ENCODE measurements around the gene CBFA2T3. TPM values are rescaled to one million over a fixed set of nuclear protein-coding genes. Genes with fewer than 3 reads are reported as not detected.

CBFA2T3 gene
- total RNA-seq, 1 experiment from 2014 or later, result 2.9 TPM

DNA sequence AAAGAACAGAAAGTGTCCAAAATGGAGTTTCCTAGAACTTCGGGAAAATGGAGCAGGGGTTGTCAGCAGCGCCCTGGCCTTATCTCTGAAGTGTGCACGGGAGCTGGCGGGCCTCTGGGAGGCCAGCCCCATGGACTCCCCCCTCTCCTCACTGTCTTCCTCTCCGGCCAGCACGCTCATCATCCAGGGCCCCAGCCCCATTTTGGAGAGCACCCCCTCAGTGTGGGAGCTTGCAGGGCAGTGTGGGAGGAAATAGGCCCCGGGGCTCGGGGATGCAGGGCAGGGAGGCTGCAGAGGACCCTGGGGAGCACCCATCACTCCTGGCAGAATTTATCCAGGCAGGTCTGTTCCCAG is 105.7 kb downstream of the CBFA2T3 start:
- H3K56ac ChIP-seq (ENCODE audit: insufficient read length, low read depth, low read length), result no peak overlapping the region
- peaks cover 5% of the 10 kb centered on the region for H3K27me3 Mint-ChIP-seq (ENCODE audit: low read depth)
- WGBS (ENCODE audit: extremely low coverage, insufficient read length, low lambda C conversion rate), result no CpG with 5 or more reads among the region's 8 CpGs

More for the DNA sequence above, 105.7 kb downstream of the CBFA2T3 start:
- Histone ChIP-seq H3K18ac (ENCODE audit: insufficient read length, low read depth, low read length) (no peak overlapping the region), H3K4ac (ENCODE audit: low read depth, low read length) (no peak overlapping the region), H2BK12ac (ENCODE audit: insufficient read length, low read depth, low read length) (no peak overlapping the region), H3K27ac (ENCODE audit: insufficient read length, low read depth, low read length) (no peak overlapping the region), H3K79me2 (ENCODE audit: insufficient read depth, low read length) (no peaks in the 10 kb centered on the region), H3K23me2 (ENCODE audit: insufficient read length, low read depth, low read length, poor library complexity, severe bottlenecking) (no peaks in the 10 kb centered on the region), H2AK5ac (ENCODE audit: insufficient read length, low read length) (no peak overlapping the region), H3K4me2 (ENCODE audit: insufficient read depth, insufficient read length, low read length) (no peak overlapping the region), H3K9me3 (ENCODE audit: control insufficient read depth, low read depth, low read length) (no peaks in the 10 kb centered on the region), H3K14ac (ENCODE audit: insufficient read depth, low read length) (no peak overlapping the region), H3K79me1 (ENCODE audit: insufficient read depth, low read depth, low read length, poor library complexity, severe bottlenecking) (no peaks in the 10 kb centered on the region), H3K9ac (ENCODE audit: extremely low read depth, insufficient read length, low read length) (no peak overlapping the region), H2BK120ac (ENCODE audit: low read depth, low read length, poor library complexity, severe bottlenecking) (no peak overlapping the region), H2AFZ (ENCODE audit: low read length) (no peak overlapping the region), H4K5ac (ENCODE audit: insufficient read length, low read depth, low read length) (no peak overlapping the region), H3K4me1 (ENCODE audit: insufficient read depth, low read length) (no peaks in the 10 kb centered on the region), H2BK5ac (ENCODE audit: insufficient read length, low read length) (no peak overlapping the region), H3T11ph (ENCODE audit: low read length) (no peak overlapping the region), H2BK15ac (ENCODE audit: low read depth, low read length) (no peak overlapping the region), H4K91ac (ENCODE audit: insufficient read length, low read depth, low read length) (no peak overlapping the region), H3K23ac (ENCODE audit: insufficient read length, low read depth, low read length) (no peak overlapping the region), H3K27me3 (ENCODE audit: insufficient read depth, low read length) (no peaks in the 10 kb centered on the region), H2BK20ac (ENCODE audit: low read depth, low read length, poor library complexity, severe bottlenecking) (no peak overlapping the region), H4K20me1 (ENCODE audit: control insufficient read depth, insufficient read depth, insufficient read length) (no peaks in the 10 kb centered on the region), H4K8ac (replicated peaks; ENCODE audit: insufficient read length, low read depth, low read length) (no peak overlapping the region)
- no peak overlapping the region for H3K4me3 Mint-ChIP-seq
- no peak overlapping the region for H3K27ac Mint-ChIP-seq
- no peak for DNase-seq
- no peaks in the 10 kb centered on the region for H3K36me3 Mint-ChIP-seq (ENCODE audit: insufficient read depth in 1 of 3, low read depth in 3 of 3)
- TF ChIP-seq, protein P1, sequence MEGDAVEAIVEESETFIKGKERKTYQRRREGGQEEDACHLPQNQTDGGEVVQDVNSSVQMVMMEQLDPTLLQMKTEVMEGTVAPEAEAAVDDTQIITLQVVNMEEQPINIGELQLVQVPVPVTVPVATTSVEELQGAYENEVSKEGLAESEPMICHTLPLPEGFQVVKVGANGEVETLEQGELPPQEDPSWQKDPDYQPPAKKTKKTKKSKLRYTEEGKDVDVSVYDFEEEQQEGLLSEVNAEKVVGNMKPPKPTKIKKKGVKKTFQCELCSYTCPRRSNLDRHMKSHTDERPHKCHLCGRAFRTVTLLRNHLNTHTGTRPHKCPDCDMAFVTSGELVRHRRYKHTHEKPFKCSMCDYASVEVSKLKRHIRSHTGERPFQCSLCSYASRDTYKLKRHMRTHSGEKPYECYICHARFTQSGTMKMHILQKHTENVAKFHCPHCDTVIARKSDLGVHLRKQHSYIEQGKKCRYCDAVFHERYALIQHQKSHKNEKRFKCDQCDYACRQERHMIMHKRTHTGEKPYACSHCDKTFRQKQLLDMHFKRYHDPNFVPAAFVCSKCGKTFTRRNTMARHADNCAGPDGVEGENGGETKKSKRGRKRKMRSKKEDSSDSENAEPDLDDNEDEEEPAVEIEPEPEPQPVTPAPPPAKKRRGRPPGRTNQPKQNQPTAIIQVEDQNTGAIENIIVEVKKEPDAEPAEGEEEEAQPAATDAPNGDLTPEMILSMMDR (conservative IDR thresholded peaks at IDR 0.05), result no peak
- no peaks in the 10 kb centered on the region; a peak in 1 of 5 replicates for H3K9me3 Mint-ChIP-seq
- no peaks in the 10 kb centered on the region for H3K4me1 Mint-ChIP-seq

Data from H9 (cell line).